BE2C (cell line): ENCODE results near the gene TMEM9.

Experiments used
- DNase-seq: peaks from one replicate; pipeline ENCODE4 v3.0.0-alpha.2; 2020
- H3K27me3 ChIP-seq: fragments of 250-450 bp; sonication (Bioruptor Pico); 2 replicates; pipeline ENCODE4 v1.5.1; 2020; ENCODE audit warnings: mild to moderate bottlenecking
- H3K36me3 ChIP-seq: fragments of 250-450 bp; sonication (Bioruptor Pico); 2 replicates; pipeline ENCODE4 v1.5.1; 2020; ENCODE audit warnings: mild to moderate bottlenecking
- H3K4me1 ChIP-seq: fragments of 250-450 bp; sonication (Bioruptor Pico); 2 replicates; pipeline ENCODE4 v1.5.1; 2020
- H3K4me3 ChIP-seq: 2 replicates; pipeline ENCODE4 v1.5.1; 2011; ENCODE audit warnings: low read depth, low read length
- H3K9me3 ChIP-seq: fragments of 250-450 bp; sonication (Bioruptor Pico); 2 replicates; pipeline ENCODE4 v1.5.1; 2020
- TF ChIP-seq, protein P1 (sequence below): IDR thresholded peaks from 2 replicates; pipeline ENCODE4 v1.5.1; 2012; ENCODE audit warnings: mild to moderate bottlenecking, low read depth, low read length

TMEM9 gene

DNA sequence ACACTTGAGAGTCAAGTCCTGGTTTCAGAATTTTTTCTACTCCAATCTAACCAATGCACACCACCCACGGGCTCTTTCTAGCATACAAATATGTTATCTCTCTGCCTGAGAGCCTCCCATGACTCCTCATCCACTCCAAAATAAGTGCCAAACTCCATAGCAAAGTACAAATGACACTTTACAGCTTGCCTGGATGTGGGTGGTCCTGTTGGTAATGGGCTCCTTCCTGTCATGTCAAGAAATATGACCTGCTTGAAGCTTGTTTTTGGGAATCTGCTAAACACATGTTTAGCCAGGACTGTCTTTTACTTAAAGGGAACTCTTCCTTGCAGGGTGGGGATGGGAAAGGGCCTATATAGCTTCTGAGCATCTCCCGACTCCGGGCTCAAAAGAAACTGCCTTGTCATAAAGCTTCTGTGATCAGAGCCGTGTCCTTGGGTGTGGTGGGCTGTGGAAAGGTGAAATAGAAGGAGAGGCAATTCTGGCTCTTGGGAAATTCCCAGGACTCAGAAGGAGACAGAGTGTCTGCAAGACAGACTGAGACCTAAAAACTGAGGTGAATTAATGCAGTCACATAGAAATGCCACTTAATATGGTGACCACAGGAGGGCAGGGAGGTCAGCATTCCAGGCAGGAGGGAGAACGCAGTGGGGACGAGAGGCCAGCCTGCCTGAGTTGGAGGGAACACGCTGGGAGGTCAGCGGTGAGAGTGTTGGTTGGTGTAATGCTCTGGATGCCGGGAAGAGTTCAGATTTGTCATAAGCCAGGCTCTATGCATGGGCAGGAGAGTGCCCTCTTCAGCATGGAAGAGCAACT, 30.2 kb upstream of the TMEM9 start:
- Histone ChIP-seq H3K9me3 (no peaks in the 10 kb centered on the region), H3K4me3 (no peak overlapping the region), H3K27me3 (no peaks in the 10 kb centered on the region), H3K4me1 (no peaks in the 10 kb centered on the region), H3K36me3 (no peaks in the 10 kb centered on the region)
- DNase-seq, result peak; percentile 55
- TF ChIP-seq, protein P1, sequence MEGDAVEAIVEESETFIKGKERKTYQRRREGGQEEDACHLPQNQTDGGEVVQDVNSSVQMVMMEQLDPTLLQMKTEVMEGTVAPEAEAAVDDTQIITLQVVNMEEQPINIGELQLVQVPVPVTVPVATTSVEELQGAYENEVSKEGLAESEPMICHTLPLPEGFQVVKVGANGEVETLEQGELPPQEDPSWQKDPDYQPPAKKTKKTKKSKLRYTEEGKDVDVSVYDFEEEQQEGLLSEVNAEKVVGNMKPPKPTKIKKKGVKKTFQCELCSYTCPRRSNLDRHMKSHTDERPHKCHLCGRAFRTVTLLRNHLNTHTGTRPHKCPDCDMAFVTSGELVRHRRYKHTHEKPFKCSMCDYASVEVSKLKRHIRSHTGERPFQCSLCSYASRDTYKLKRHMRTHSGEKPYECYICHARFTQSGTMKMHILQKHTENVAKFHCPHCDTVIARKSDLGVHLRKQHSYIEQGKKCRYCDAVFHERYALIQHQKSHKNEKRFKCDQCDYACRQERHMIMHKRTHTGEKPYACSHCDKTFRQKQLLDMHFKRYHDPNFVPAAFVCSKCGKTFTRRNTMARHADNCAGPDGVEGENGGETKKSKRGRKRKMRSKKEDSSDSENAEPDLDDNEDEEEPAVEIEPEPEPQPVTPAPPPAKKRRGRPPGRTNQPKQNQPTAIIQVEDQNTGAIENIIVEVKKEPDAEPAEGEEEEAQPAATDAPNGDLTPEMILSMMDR, result peak; percentile 78

DNA sequence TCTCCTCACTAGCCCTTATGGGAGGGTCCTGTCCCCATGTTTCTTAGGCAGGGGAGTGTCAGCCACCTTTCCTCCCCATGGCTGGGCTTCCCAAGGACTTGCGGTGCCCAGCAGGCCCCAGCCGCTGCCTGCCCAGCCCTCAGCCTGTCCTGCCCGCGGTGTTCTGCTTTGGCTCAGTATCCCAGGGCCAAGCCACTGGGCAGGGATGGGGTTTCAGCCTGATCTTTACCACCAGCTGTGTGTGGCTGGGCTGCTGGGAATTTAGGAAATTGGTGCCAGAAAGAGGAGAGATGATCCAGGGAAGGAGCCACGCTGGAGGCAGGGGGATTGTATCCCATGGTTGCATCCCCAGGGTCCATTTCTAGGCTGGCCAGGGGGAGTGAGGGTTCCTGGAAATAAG, 29.5 kb upstream of the TMEM9 start:
- Histone ChIP-seq H3K27me3 (no peaks in the 10 kb centered on the region), H3K4me3 (no peak overlapping the region), H3K36me3 (no peaks in the 10 kb centered on the region), H3K9me3 (no peaks in the 10 kb centered on the region), H3K4me1 (no peaks in the 10 kb centered on the region)
- TF ChIP-seq, protein P1, result no peak
- no peak for DNase-seq

DNA sequence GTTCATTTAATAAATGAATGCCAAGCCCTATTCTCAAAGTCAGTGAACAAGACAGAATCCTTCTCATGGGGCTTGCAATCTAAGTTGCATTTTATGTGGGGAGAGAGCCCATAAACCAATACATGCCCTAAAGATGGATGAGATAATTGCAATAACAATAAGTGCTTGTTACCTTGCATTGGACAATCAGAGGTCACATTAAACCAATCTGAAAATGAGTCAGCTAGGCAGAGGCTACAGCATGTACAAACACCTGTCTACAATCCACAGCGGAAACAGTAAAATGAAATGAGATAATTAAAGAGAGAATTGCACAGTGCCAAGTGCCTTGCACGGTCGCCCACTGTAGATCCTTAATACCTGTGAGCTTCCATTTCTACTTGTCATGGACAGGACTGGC, 28.9 kb upstream of the TMEM9 start:
- H3K27me3 ChIP-seq, result no peaks in the 10 kb centered on the region
- TF ChIP-seq, protein P1, result no peak
- H3K9me3 ChIP-seq, result no peaks in the 10 kb centered on the region
- no peak for DNase-seq
- no peaks in the 10 kb centered on the region for H3K36me3 ChIP-seq
- no peak overlapping the region for H3K4me3 ChIP-seq
- no peaks in the 10 kb centered on the region for H3K4me1 ChIP-seq

DNA sequence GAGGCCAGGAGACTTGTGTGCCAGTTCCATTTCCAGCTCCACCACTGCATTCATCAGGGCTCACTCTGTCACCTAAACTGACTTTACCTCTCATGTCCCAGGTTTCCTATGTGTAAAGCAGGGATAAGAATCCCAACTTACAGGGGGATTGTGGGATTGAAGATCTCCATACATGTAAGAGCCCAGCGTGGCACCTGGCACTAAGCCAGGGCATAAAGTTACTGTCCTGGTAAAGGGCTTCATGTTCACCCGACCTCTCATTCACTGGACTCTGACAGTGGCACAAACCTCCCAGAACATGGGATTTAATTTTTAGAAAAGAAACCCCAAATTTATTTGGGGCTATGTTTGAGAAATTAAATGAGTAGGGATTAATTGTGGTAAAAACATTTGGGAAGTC, 27.5 kb upstream of the TMEM9 start:
- Histone ChIP-seq H3K36me3 (no peaks in the 10 kb centered on the region), H3K9me3 (no peaks in the 10 kb centered on the region), H3K27me3 (no peaks in the 10 kb centered on the region), H3K4me1 (no peaks in the 10 kb centered on the region), H3K4me3 (no peak overlapping the region)
- DNase-seq, result no peak
- TF ChIP-seq, protein P1, result no peak

DNA sequence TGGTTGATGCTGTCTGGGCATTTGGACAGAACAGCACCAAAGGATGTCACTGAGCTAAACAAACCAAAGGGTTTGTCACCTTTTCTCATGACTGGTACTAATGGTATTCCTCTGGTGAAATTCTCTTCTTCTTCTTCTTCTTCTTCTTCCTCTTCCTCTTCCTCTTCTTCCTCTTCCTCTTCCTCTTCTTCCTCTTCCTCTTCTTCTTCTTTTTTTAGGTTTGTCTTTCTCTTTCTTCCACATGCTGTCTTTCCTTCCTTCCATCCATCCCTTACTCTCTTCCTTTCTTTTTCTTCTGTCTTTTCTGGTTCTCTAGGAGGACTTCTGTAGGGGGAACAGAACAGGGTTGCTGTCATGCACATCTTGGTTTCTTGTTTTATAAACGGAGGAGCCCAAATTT, 27.0 kb upstream of the TMEM9 start:
- no peak overlapping the region for H3K4me3 ChIP-seq
- no peaks in the 10 kb centered on the region for H3K27me3 ChIP-seq
- H3K36me3 ChIP-seq, result no peaks in the 10 kb centered on the region
- no peak for DNase-seq
- TF ChIP-seq, protein P1, result no peak
- no peaks in the 10 kb centered on the region for H3K4me1 ChIP-seq
- no peaks in the 10 kb centered on the region for H3K9me3 ChIP-seq

DNA sequence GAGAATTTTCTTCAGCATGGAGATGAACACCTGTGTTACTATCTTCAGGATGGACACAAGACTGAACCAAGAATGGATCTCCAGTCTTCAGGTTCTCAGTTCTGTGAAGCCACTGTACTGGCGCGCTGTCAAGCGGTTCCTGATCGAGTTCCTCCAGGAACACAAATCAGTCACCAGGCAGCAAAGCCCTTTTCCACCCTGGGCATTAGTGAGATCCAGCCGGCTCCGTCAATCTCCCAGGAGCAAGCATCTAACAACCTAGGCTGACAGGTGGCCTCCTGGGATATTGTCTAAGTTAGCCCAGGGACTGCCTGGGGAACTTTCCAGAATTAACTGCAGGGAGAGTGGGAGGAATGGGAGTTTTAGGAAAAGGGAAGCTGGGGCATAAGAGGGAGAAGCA, 26.6 kb upstream of the TMEM9 start:
- Histone ChIP-seq H3K9me3 (no peaks in the 10 kb centered on the region), H3K4me1 (no peaks in the 10 kb centered on the region), H3K4me3 (no peak overlapping the region), H3K36me3 (no peaks in the 10 kb centered on the region), H3K27me3 (no peaks in the 10 kb centered on the region)
- TF ChIP-seq, protein P1, result no peak
- no peak for DNase-seq
